GM12878 (cell line): ENCODE results near the gene TSEN34.
A peak's percentile ranks its signal among the peaks of the same experiment; 100 is the strongest.

Source experiments
- ATF3 ChIP-seq: IDR thresholded peaks from 2 replicates; pipeline ENCODE4 v1.6.1; 2011; ENCODE audit warnings: low read depth, mild to moderate bottlenecking, low read length, moderate library complexity, borderline replicate concordance; ENCODE audit errors: extremely low read depth
- CBX5 ChIP-seq: sonication (generic); IDR thresholded peaks from 2 replicates; pipeline ENCODE4 v1.6.1; 2016; ENCODE audit warnings: low read depth, moderate library complexity, mild to moderate bottlenecking, inconsistent platforms
- CTCF ChIP-seq, 3 experiments: IDR thresholded peaks in 2 of 3; conservative IDR thresholded peaks in 1 of 3; 2 replicates each; pipeline ENCODE4 v1.5.1; 2011; ENCODE audit warnings: low read depth in 3 of 3, low read length in 3 of 3, mild to moderate bottlenecking in 3 of 3, control low read depth in 2 of 3, moderate library complexity in 2 of 3, inconsistent platforms in 1 of 3, mixed read lengths in 1 of 3; ENCODE audit not compliant: control insufficient read depth in 2 of 3, insufficient read depth in 1 of 3; ENCODE audit errors: extremely low read depth in 1 of 3
- EGR1 ChIP-seq, 2 experiments: IDR thresholded peaks; 1 replicate in 1 of 2; 2 replicates in 1 of 2; pipeline ENCODE4 v1.6.1; 2011 to 2012; ENCODE audit warnings: low read depth in 2 of 2, low read length in 2 of 2, borderline replicate concordance in 1 of 2, mild to moderate bottlenecking in 1 of 2, moderate library complexity in 1 of 2
- ESRRA ChIP-seq: IDR thresholded peaks from 2 replicates; pipeline ENCODE4 v1.6.1; 2012; ENCODE audit warnings: mild to moderate bottlenecking, low read length, improper control_type of control experiment
- GABPA ChIP-seq: IDR thresholded peaks from 2 replicates; pipeline ENCODE4 v1.6.1; 2014; ENCODE audit warnings: antibody characterized with exemption, low read depth, mild to moderate bottlenecking, inconsistent platforms
- NFIC ChIP-seq: IDR thresholded peaks from 2 replicates; pipeline ENCODE4 v1.6.1; 2012; ENCODE audit warnings: low read depth, mild to moderate bottlenecking, inconsistent platforms, low read length, moderate library complexity
- NFXL1 ChIP-seq: fragments of 450-650 bp; IDR thresholded peaks from 2 replicates; pipeline ENCODE4 v1.6.1; 2017; ENCODE audit warnings: antibody characterized with exemption, mild to moderate bottlenecking, borderline replicate concordance
- POLR2A ChIP-seq: IDR thresholded peaks from 2 replicates; pipeline ENCODE4 v1.6.1; 2011; ENCODE audit warnings: low read depth, mild to moderate bottlenecking, low read length
- POLR2AphosphoS5 ChIP-seq: IDR thresholded peaks from 2 replicates; pipeline ENCODE4 v1.6.1; 2011; ENCODE audit warnings: mild to moderate bottlenecking, low read length, inconsistent platforms
- RELB ChIP-seq: fragments of 450-650 bp; IDR thresholded peaks from 2 replicates; pipeline ENCODE4 v1.6.1; 2017; ENCODE audit warnings: low read depth, mild to moderate bottlenecking, moderate library complexity
- TARDBP ChIP-seq: IDR thresholded peaks from 2 replicates; pipeline ENCODE4 v1.6.1; 2016; ENCODE audit warnings: borderline replicate concordance
- TF ChIP-seq, protein P1 (sequence below): fragments of 450-650 bp; IDR thresholded peaks from 2 replicates; pipeline ENCODE4 v1.6.1; 2017; ENCODE audit warnings: mild to moderate bottlenecking

DNA sequence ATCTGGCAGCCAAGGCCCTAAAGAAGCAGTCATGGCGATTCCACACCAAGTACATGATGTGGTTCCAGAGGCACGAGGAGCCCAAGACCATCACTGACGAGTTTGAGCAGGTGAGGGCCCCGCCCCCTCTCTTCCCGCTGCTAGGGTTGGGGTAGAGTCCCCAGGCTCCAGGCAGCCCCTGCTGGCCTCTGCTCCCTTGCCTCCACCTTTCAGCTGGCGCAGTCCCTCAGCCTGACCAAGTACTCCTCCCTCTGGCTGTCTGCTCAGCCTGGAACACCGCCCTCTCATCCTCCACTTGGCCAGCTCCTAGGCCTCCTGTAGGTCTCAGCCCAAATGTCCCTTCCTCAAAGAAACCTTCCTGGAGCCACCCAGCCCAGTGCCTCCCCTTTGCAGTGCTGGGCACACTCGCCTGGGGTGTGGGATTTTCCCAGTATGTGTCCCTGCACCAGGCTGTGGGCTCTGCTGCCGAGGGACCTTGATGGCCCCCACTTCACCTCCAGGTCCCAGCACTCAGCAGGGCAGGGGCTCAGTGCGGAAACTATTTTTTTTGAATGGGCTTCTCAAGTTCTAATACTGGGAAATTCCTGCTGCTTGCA lies 37.3 kb upstream of the TSEN34 start:
- TF ChIP-seq POLR2A (peak; percentile 62; the same call in 1 of the 2 replicates), RELB (no peak), ESRRA (no peak), ATF3 (no peak), NFXL1 (no peak), POLR2AphosphoS5 (no peak), CBX5 (no peak), CTCF (IDR thresholded peaks at IDR 0.05 in 2 of 3, conservative IDR thresholded peaks at IDR 0.05 in 1 of 3; ENCODE audit: control insufficient read depth in 2 of 3, extremely low read depth in 1 of 3, insufficient read depth in 1 of 3, low read depth in 3 of 3, low read length in 3 of 3) (no peak), EGR1 (IDR thresholded peaks at IDR 0.05; ENCODE audit: borderline replicate concordance in 1 of 2, low read depth in 2 of 2, low read length in 2 of 2) (no peak), GABPA (no peak), NFIC (no peak), TARDBP (no peak)
- TF ChIP-seq, protein P1, sequence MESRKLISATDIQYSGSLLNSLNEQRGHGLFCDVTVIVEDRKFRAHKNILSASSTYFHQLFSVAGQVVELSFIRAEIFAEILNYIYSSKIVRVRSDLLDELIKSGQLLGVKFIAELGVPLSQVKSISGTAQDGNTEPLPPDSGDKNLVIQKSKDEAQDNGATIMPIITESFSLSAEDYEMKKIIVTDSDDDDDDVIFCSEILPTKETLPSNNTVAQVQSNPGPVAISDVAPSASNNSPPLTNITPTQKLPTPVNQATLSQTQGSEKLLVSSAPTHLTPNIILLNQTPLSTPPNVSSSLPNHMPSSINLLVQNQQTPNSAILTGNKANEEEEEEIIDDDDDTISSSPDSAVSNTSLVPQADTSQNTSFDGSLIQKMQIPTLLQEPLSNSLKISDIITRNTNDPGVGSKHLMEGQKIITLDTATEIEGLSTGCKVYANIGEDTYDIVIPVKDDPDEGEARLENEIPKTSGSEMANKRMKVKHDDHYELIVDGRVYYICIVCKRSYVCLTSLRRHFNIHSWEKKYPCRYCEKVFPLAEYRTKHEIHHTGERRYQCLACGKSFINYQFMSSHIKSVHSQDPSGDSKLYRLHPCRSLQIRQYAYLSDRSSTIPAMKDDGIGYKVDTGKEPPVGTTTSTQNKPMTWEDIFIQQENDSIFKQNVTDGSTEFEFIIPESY: no peak
